Measurements from ENCODE around the gene ABTB2.
"Not testable (repeated sequence)": the region's sequence is repeated elsewhere in the genome, so short reads cannot be mapped to it uniquely, and the experiment has no call there.

The ABTB2 gene

GRCh38 chr11:34185926-34186841 is 171.6 kb downstream of the ABTB2 start:
- no peak for DNase-seq (ENCODE audit: low read depth)

GRCh38 chr11:34184505-34185015 is 173.2 kb downstream of the ABTB2 start:
- no peak for DNase-seq (ENCODE audit: low read depth)

- no peak for DNase-seq (ENCODE audit: low read depth)
Measured at GRCh38 chr11:34183848-34184391, 173.9 kb downstream of the ABTB2 start.

- no peak for DNase-seq (ENCODE audit: low read depth)
Measured at GRCh38 chr11:34182921-34183685, 174.7 kb downstream of the ABTB2 start.

GRCh38 chr11:34182425-34182824 is 175.4 kb downstream of the ABTB2 start:
- no peak for DNase-seq (ENCODE audit: low read depth)

- DNase-seq (ENCODE audit: low read depth): no peak
Measured at GRCh38 chr11:34181856-34182405, 175.9 kb downstream of the ABTB2 start.

DNA sequence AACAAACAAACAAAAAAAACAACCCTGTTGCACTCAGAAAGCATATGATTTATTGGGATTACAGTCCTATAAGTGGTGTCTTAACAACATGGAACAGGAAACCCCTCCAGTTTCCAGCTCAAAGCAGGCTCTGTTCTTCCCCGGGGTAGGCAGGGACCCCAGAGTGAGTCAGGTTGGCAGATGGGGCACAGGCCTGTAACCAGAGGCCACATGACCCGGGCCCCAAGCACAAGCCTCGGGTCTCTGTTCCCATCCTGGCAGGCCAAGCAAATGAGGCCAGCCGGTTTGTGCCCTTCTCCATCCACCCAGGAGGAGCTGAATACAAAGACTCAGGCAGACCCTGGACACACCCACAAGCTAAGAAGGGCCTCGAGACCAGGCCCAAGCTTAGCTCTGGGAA is 176.6 kb downstream of the ABTB2 start:
- no peak for DNase-seq (ENCODE audit: low read depth)

DNA sequence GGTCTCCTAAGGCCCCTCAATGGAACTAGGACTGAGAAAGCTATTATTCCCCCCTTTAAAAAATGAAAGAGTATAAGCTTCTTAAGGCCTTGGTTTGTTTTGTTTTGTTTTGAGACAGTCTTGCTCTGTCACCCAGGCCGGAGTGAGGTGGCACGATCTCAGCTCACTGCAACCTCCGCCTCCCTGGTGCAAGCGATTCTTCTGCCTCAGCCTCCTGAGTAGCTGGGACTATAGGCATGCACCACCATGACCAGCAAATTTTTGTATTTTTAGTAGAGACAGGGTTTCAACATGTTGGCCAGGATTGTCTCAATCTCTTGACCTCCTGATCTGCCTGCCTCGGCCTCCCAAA is 177.0 kb downstream of the ABTB2 start:
- not testable (repeated sequence) for DNase-seq (ENCODE audit: low read depth)

DNA sequence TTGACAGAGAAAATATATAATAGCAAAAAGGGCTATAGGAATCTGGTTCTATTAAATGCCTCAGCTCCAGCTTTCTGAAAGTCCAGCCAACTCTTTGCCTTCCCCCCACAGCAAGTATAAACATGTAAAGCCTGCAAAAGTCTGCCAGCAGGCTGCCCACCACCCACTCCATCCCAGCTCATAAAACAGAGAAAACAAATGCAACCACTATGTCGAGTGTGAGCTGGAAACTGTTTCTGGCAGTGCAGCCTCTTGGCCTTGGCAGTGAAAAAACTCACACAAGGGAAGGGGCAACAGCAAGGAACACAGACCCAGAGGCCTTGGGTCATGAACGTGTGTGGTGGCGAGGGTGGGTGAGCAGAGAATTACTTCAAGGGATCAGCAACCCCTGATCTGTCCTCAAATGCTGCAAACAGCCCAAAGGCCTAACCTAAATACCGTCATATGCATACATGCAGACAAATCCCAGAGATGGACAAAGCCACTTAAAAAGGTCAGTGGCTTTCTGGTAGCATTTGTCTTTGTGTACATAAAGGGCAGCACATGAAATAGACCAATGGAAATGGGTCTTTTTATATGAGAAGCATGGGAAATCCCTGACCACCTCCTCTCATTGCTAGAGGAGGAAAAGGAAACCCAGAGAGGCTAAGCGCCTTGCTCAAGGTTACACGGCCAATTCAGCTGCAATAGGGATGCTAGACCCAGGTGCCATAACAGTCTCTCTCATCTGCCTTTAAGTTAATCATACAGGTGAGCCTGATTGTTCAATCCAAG is 177.6 kb downstream of the ABTB2 start:
- DNase-seq (ENCODE audit: low read depth): no peak

GRCh38 chr11:34179026-34179675 is 178.7 kb downstream of the ABTB2 start:
- no peak for DNase-seq (ENCODE audit: low read depth)

DNA sequence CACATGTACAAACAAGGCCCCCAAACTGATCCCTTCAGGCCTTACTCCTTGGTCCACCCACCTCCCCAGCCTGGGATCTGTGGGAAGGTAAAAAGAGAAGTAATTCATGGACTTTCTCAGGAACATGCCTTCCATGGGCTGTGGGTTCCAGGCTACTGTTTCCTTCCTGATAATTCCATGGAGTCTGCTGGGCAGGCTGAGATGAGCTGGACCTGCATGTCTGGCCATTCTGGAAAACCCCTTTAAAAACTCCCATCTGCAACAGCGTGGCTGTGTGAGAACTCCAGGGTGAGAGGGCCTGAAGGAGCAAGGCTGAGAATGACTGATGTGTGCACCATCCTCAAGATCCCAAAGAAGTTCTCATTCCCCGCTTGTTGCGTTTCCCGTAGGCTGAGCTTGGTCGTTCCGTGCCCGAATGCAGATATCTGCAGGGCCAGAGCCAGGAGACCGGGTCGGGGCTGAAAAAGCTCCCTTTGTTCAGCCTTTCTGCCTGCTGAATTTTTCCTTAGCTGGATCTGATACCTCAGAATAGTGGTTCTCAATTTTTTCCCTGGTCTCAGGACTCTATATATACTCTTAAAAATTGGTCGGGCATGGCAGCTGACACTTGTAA is 179.5 kb downstream of the ABTB2 start:
- no peak for DNase-seq (ENCODE audit: low read depth)

- DNase-seq (ENCODE audit: low read depth): no peak
Measured at GRCh38 chr11:34176751-34177209, 181.0 kb downstream of the ABTB2 start.

DNA sequence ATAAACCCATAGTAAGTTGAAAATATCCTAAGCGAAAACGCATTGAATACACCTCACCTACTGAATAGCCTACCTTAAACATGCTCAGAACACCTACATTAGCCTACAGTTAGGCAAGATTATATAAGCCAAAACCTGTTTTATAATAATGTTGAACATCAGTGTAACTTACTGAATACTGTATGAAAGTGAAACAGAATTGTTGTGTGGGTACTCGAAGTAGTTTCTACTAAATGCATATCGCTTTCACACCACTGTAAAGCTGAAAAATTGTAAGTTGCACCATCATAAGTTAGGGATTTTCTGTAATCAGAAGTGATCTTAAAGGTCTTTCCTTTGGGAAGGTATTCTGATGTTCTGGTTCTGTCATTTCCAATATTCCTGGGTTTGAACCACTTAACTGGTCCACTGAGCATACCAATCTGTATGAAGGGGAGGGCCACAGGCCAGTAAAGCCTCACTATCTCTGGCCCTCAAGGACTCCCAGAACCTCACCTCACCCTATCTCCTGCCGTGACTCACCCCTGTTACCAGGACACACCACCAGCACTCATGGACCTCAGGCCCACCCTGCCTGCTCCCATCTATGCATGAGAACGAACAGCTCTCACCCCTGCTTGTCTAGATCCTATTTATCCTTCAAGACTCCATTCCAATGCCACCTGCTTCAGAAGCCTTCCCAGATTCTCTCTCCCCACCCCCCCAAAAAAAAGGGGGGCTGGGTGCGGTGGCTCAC is 182.4 kb downstream of the ABTB2 start:
- DNase-seq (ENCODE audit: low read depth): no peak

GRCh38 chr11:34174412-34175041 is 183.3 kb downstream of the ABTB2 start:
- peak; percentile 82 for DNase-seq (ENCODE audit: low read depth)

- no peak for DNase-seq (ENCODE audit: low read depth)
Measured at GRCh38 chr11:34173050-34173449, 184.8 kb downstream of the ABTB2 start.

GRCh38 chr11:34169686-34170085 is 188.1 kb downstream of the ABTB2 start:
- DNase-seq (ENCODE audit: low read depth): no peak

GRCh38 chr11:34168642-34169420 is 189.0 kb downstream of the ABTB2 start:
- DNase-seq (ENCODE audit: low read depth): no peak

GRCh38 chr11:34167961-34168360 is 189.8 kb downstream of the ABTB2 start:
- DNase-seq (ENCODE audit: low read depth): no peak
